HEK293 (cell line): ENCODE results near the gene NDRG4.

Experiments
- CTCF ChIA-PET: fragments of 350-600 bp; formaldehyde crosslinking; extraction: SDS; loops from one replicate; lab custom pipeline; 2021; ENCODE audit warnings: antibody characterized with exemption; lab: Yijun Ruan, JAX
- POLR2A ChIA-PET: fragments of 300-600 bp; formaldehyde crosslinking; extraction: SDS; loops from one replicate; lab custom pipeline; 2020; ENCODE audit warnings: antibody characterized with exemption, inconsistent platforms; lab: Yijun Ruan, JAX
- H3K27ac ChIP-seq: fragments of 200-500 bp; sonication (Bioruptor generic); 2 replicates; pipeline ENCODE4 v1.5.1; 2014; ENCODE audit warnings: low read depth, low read length, control low read depth, inconsistent platforms; ENCODE audit errors: extremely low read depth
- H3K36me3 ChIP-seq, 2 experiments: fragments of 200-500 bp in 1 of 2; sonication (Bioruptor generic) in 1 of 2; 1 replicate in 1 of 2; 2 replicates in 1 of 2; pipeline ENCODE4 v1.5.1; 2014 to 2017; ENCODE audit warnings: inconsistent platforms in 2 of 2, low read length in 2 of 2; ENCODE audit not compliant: control insufficient read depth in 2 of 2, insufficient read depth in 1 of 2
- H3K4me1 ChIP-seq: fragments of 200-500 bp; sonication (Bioruptor generic); 2 replicates; pipeline ENCODE4 v1.5.1; 2014; ENCODE audit warnings: mild to moderate bottlenecking, low read length, inconsistent platforms; ENCODE audit not compliant: control insufficient read depth, insufficient read depth
- H3K4me3 ChIP-seq: 2 replicates; pipeline ENCODE4 v1.5.1; 2011; ENCODE audit warnings: low read depth, mild to moderate bottlenecking, control low read depth, low read length, moderate library complexity
- H3K9me3 ChIP-seq: fragments of 200-500 bp; sonication (Bioruptor generic); 2 replicates; pipeline ENCODE4 v1.5.1; 2014; ENCODE audit warnings: low read depth, low read length, inconsistent platforms; ENCODE audit not compliant: control insufficient read depth, insufficient read depth
- BCL11B ChIP-seq: fragments of 450-650 bp; formaldehyde crosslinking; IDR thresholded peaks from 2 replicates; pipeline ENCODE4 v1.5.1; 2016; ENCODE audit warnings: low read depth, missing biosample characterization, missing genetic modification characterization
- GLIS2 ChIP-seq: fragments of 450-650 bp; formaldehyde crosslinking; IDR thresholded peaks from 2 replicates; pipeline ENCODE4 v1.5.1; 2016; ENCODE audit warnings: missing biosample characterization, missing genetic modification characterization
- KLF9 ChIP-seq: fragments of 450-650 bp; formaldehyde crosslinking; IDR thresholded peaks from 2 replicates; pipeline ENCODE4 v1.5.1; 2016; ENCODE audit warnings: missing biosample characterization, missing genetic modification characterization, low read depth
- WT1 ChIP-seq: fragments of 450-650 bp; formaldehyde crosslinking; IDR thresholded peaks from 2 replicates; pipeline ENCODE4 v1.5.1; 2016; ENCODE audit warnings: missing biosample characterization, missing genetic modification characterization
- ZFP3 ChIP-seq: fragments of 450-650 bp; formaldehyde crosslinking; IDR thresholded peaks from 2 replicates; pipeline ENCODE4 v1.5.1; 2016; ENCODE audit warnings: low read depth, missing biosample characterization, missing genetic modification characterization
- ZFP69B ChIP-seq: fragments of 450-650 bp; formaldehyde crosslinking; IDR thresholded peaks from 2 replicates; pipeline ENCODE4 v1.5.1; 2016; ENCODE audit warnings: missing biosample characterization, missing genetic modification characterization
- ZNF174 ChIP-seq: fragments of 450-650 bp; formaldehyde crosslinking; IDR thresholded peaks from 2 replicates; pipeline ENCODE4 v1.5.0; 2017; ENCODE audit warnings: missing biosample characterization, mild to moderate bottlenecking, missing genetic modification characterization
- ZNF239 ChIP-seq: fragments of 450-650 bp; formaldehyde crosslinking; IDR thresholded peaks from 2 replicates; pipeline ENCODE4 v1.5.1; 2016; ENCODE audit warnings: missing biosample characterization, missing genetic modification characterization
- ZNF24 ChIP-seq: fragments of 450-650 bp; formaldehyde crosslinking; IDR thresholded peaks from 2 replicates; pipeline ENCODE4 v1.5.1; 2016; ENCODE audit warnings: missing biosample characterization, missing genetic modification characterization
- ZNF394 ChIP-seq: fragments of 450-650 bp; formaldehyde crosslinking; IDR thresholded peaks from 2 replicates; pipeline ENCODE4 v1.5.1; 2016; ENCODE audit warnings: missing biosample characterization, missing genetic modification characterization, mild to moderate bottlenecking, moderate library complexity, borderline replicate concordance
- ZNF433 ChIP-seq: fragments of 450-650 bp; formaldehyde crosslinking; IDR thresholded peaks from 2 replicates; pipeline ENCODE4 v1.5.1; 2016; ENCODE audit warnings: missing biosample characterization, missing genetic modification characterization, low read depth
- ZNF510 ChIP-seq: fragments of 450-650 bp; formaldehyde crosslinking; IDR thresholded peaks from 2 replicates; pipeline ENCODE4 v1.5.1; 2018; ENCODE audit warnings: mild to moderate bottlenecking, missing genetic modification characterization, missing biosample characterization; ENCODE audit not compliant: insufficient replicate concordance
- ZNF548 ChIP-seq: fragments of 450-650 bp; formaldehyde crosslinking; IDR thresholded peaks from 2 replicates; pipeline ENCODE4 v1.5.1; 2016; ENCODE audit warnings: missing biosample characterization, missing genetic modification characterization
- ZNF561 ChIP-seq: fragments of 450-650 bp; IDR thresholded peaks from 2 replicates; pipeline ENCODE4 v1.5.1; 2018; ENCODE audit warnings: missing biosample characterization, missing genetic modification characterization, borderline replicate concordance
- ZNF610 ChIP-seq: fragments of 450-650 bp; formaldehyde crosslinking; IDR thresholded peaks from 2 replicates; pipeline ENCODE4 v1.5.1; 2016; ENCODE audit warnings: missing biosample characterization, missing genetic modification characterization, borderline replicate concordance
- ZNF621 ChIP-seq: fragments of 450-650 bp; formaldehyde crosslinking; IDR thresholded peaks from 2 replicates; pipeline ENCODE4 v1.5.1; 2017; ENCODE audit warnings: missing biosample characterization, missing genetic modification characterization
- TF ChIP-seq, protein P1 (sequence below): fragments of 450-650 bp; formaldehyde crosslinking; IDR thresholded peaks from 2 replicates; pipeline ENCODE4 v1.5.1; 2016; ENCODE audit warnings: missing biosample characterization, missing genetic modification characterization
- TF ChIP-seq, protein P2 (sequence below): fragments of 450-650 bp; formaldehyde crosslinking; IDR thresholded peaks from 2 replicates; pipeline ENCODE4 v1.5.1; 2016; ENCODE audit warnings: missing biosample characterization, missing genetic modification characterization
- TF ChIP-seq, protein P3 (sequence below): fragments of 450-650 bp; formaldehyde crosslinking; IDR thresholded peaks from 2 replicates; pipeline ENCODE4 v1.5.1; 2016; ENCODE audit warnings: missing biosample characterization, missing genetic modification characterization

Gene NDRG4

DNA sequence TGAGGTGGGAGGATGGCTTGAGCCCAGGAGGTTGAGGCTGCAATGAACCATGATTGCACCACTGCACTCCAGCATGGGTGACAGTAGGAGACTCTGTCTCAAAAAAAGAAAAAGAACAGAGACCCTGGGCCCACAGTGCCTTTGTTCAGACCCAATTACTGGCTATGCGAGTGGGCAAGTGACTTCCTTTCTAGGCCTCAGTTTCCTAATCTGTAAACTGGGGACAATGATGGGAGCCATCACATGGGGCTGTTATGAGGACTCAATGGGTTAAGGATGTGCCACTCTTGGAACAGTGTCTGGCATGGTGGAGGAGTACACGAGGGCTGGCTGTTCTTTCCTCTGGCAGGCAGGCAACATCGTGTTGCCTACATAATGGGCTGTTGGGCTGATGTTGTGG is 47.3 kb upstream of the NDRG4 start:
- TF ChIP-seq ZFP69B (tag by site-specific recombination) (no peak), ZNF610 (tag by site-specific recombination) (no peak)
- ChIA-PET POLR2A (no interaction called here), CTCF (interaction anchor here (0.6 kb wide), 2 partner anchors 9 to 42 kb away, joined by 3 read pairs; no protein-coding TSS in a partner anchor)
- Histone ChIP-seq H3K36me3 (no peaks in the 10 kb centered on the region), H3K9me3 (no peaks in the 10 kb centered on the region), H3K4me1 (0 out of 2 replicates have a peak, but pooled peaks cover 3% of the 10 kb centered on the region), H3K4me3 (no peak overlapping the region), H3K27ac (no peak overlapping the region)

DNA sequence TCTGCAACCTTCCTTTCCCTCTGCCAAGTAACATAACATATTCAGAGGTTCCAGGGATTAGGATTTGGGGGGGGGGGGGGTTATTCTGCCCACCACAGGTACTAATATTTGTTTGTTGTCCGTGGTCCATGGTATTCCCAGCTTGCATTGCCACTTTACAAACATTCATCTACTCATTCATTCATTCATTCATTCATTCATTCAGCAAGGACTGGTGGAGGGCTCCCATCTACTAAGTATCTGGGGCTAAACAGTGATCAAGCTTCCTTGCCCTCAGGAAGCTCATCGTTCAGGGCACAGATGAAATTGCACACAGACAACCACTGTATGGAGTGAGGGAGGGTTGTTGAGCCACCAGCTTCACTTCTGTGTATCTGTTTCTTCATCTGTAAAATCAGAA is 45.8 kb upstream of the NDRG4 start:
- CTCF ChIA-PET, result interaction anchor here (0.9 kb wide), 1 partner anchor 23 kb away, joined by 3 read pairs; no protein-coding TSS in a partner anchor
- Histone ChIP-seq H3K4me1 (0 out of 2 replicates have a peak, but pooled peaks cover 3% of the 10 kb centered on the region), H3K27ac (no peak overlapping the region), H3K4me3 (no peak overlapping the region)
- POLR2A ChIA-PET, result no interaction called here
- TF ChIP-seq ZNF561 (tag by site-specific recombination) (no peak), BCL11B (tag by site-specific recombination) (no peak), ZNF24 (tag by site-specific recombination) (peak; percentile 68; the same call in 1 of the 2 replicates)
- TF ChIP-seq, all 188 proteins: peak for 1
- Histone ChIP-seq H3K36me3 (no peaks in the 10 kb centered on the region), H3K9me3 (no peaks in the 10 kb centered on the region)

DNA sequence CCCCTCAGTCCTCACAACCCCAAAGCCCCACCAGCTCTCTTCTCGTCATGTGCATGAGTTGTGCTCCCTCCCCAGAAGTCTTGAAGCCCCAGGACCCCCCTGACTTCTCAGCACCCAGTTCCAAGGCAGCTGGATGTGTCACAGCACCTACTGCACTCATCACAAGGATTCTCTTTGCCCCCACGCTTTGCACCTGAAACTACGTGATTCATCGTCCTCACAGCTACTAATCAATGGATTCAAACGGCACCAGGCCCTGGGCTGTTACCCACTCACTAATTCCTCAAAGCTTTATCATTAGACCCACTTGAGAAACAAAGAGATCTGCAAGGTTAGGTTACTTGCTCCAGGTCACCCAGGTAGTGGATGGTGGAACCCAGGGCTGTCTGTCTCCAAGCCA is 45.1 kb upstream of the NDRG4 start:
- POLR2A ChIA-PET, result no interaction called here
- CTCF ChIA-PET, result interaction anchor here (0.9 to 1.3 kb wide), 2 partner anchors 23 to 118 kb away, joined by 3 read pairs; no protein-coding TSS in a partner anchor

More for the DNA sequence above, 45.1 kb upstream of the NDRG4 start:
- TF ChIP-seq ZNF548 (no peak), WT1 (tag by site-specific recombination) (no peak), ZNF394 (tag by site-specific recombination) (no peak), ZNF239 (tag by site-specific recombination) (no peak), GLIS2 (tag by site-specific recombination) (no peak), ZNF510 (tag by site-specific recombination) (no peak), ZNF174 (tag by site-specific recombination) (no peak), ZNF433 (tag by site-specific recombination) (no peak), ZFP3 (tag by site-specific recombination) (no peak), KLF9 (tag by site-specific recombination) (no peak), ZNF621 (no peak)
- TF ChIP-seq, protein P1, sequence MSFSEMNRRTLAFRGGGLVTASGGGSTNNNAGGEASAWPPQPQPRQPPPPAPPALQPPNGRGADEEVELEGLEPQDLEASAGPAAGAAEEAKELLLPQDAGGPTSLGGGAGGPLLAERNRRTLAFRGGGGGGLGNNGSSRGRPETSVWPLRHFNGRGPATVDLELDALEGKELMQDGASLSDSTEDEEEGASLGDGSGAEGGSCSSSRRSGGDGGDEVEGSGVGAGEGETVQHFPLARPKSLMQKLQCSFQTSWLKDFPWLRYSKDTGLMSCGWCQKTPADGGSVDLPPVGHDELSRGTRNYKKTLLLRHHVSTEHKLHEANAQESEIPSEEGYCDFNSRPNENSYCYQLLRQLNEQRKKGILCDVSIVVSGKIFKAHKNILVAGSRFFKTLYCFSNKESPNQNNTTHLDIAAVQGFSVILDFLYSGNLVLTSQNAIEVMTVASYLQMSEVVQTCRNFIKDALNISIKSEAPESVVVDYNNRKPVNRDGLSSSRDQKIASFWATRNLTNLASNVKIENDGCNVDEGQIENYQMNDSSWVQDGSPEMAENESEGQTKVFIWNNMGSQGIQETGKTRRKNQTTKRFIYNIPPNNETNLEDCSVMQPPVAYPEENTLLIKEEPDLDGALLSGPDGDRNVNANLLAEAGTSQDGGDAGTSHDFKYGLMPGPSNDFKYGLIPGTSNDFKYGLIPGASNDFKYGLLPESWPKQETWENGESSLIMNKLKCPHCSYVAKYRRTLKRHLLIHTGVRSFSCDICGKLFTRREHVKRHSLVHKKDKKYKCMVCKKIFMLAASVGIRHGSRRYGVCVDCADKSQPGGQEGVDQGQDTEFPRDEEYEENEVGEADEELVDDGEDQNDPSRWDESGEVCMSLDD (tag by site-specific recombination), result no peak
- TF ChIP-seq, protein P2, sequence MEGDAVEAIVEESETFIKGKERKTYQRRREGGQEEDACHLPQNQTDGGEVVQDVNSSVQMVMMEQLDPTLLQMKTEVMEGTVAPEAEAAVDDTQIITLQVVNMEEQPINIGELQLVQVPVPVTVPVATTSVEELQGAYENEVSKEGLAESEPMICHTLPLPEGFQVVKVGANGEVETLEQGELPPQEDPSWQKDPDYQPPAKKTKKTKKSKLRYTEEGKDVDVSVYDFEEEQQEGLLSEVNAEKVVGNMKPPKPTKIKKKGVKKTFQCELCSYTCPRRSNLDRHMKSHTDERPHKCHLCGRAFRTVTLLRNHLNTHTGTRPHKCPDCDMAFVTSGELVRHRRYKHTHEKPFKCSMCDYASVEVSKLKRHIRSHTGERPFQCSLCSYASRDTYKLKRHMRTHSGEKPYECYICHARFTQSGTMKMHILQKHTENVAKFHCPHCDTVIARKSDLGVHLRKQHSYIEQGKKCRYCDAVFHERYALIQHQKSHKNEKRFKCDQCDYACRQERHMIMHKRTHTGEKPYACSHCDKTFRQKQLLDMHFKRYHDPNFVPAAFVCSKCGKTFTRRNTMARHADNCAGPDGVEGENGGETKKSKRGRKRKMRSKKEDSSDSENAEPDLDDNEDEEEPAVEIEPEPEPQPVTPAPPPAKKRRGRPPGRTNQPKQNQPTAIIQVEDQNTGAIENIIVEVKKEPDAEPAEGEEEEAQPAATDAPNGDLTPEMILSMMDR, result no peak
- TF ChIP-seq, protein P3, sequence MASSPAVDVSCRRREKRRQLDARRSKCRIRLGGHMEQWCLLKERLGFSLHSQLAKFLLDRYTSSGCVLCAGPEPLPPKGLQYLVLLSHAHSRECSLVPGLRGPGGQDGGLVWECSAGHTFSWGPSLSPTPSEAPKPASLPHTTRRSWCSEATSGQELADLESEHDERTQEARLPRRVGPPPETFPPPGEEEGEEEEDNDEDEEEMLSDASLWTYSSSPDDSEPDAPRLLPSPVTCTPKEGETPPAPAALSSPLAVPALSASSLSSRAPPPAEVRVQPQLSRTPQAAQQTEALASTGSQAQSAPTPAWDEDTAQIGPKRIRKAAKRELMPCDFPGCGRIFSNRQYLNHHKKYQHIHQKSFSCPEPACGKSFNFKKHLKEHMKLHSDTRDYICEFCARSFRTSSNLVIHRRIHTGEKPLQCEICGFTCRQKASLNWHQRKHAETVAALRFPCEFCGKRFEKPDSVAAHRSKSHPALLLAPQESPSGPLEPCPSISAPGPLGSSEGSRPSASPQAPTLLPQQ (tag by site-specific recombination), result no peak
- Histone ChIP-seq H3K9me3 (no peaks in the 10 kb centered on the region), H3K4me1 (0 out of 2 replicates have a peak, but pooled peaks cover 3% of the 10 kb centered on the region), H3K27ac (no peak overlapping the region), H3K4me3 (no peak overlapping the region), H3K36me3 (no peaks in the 10 kb centered on the region)
